HEK293 (cell line): Measurements from ENCODE around the gene GPR62.

Experiments
- CTCF ChIA-PET: fragments of 350-600 bp; formaldehyde crosslinking; extraction: SDS; loops from one replicate; lab custom pipeline; 2021; ENCODE audit warnings: antibody characterized with exemption; lab: Yijun Ruan, JAX
- POLR2A ChIA-PET: fragments of 300-600 bp; formaldehyde crosslinking; extraction: SDS; loops from one replicate; lab custom pipeline; 2020; ENCODE audit warnings: antibody characterized with exemption, inconsistent platforms; lab: Yijun Ruan, JAX
- H3K27ac ChIP-seq: fragments of 200-500 bp; sonication (Bioruptor generic); 2 replicates; pipeline ENCODE4 v1.5.1; 2014; ENCODE audit warnings: low read depth, low read length, control low read depth, inconsistent platforms; ENCODE audit errors: extremely low read depth
- H3K36me3 ChIP-seq, 2 experiments: fragments of 200-500 bp in 1 of 2; sonication (Bioruptor generic) in 1 of 2; 1 replicate in 1 of 2; 2 replicates in 1 of 2; pipeline ENCODE4 v1.5.1; 2014 to 2017; ENCODE audit warnings: inconsistent platforms in 2 of 2, low read length in 2 of 2; ENCODE audit not compliant: control insufficient read depth in 2 of 2, insufficient read depth in 1 of 2
- H3K4me1 ChIP-seq: fragments of 200-500 bp; sonication (Bioruptor generic); 2 replicates; pipeline ENCODE4 v1.5.1; 2014; ENCODE audit warnings: mild to moderate bottlenecking, low read length, inconsistent platforms; ENCODE audit not compliant: control insufficient read depth, insufficient read depth
- H3K4me3 ChIP-seq: 2 replicates; pipeline ENCODE4 v1.5.1; 2011; ENCODE audit warnings: low read depth, mild to moderate bottlenecking, control low read depth, low read length, moderate library complexity
- H3K9me3 ChIP-seq: fragments of 200-500 bp; sonication (Bioruptor generic); 2 replicates; pipeline ENCODE4 v1.5.1; 2014; ENCODE audit warnings: low read depth, low read length, inconsistent platforms; ENCODE audit not compliant: control insufficient read depth, insufficient read depth
- EGR2 ChIP-seq: fragments of 450-650 bp; formaldehyde crosslinking; IDR thresholded peaks from 2 replicates; pipeline ENCODE4 v1.5.1; 2016; ENCODE audit warnings: low read depth, missing biosample characterization, missing genetic modification characterization
- GFI1B ChIP-seq: fragments of 450-650 bp; formaldehyde crosslinking; IDR thresholded peaks from 2 replicates; pipeline ENCODE4 v1.5.1; 2016; ENCODE audit warnings: missing biosample characterization, missing genetic modification characterization
- GLIS1 ChIP-seq: fragments of 450-650 bp; formaldehyde crosslinking; IDR thresholded peaks from 2 replicates; pipeline ENCODE4 v1.5.1; 2016; ENCODE audit warnings: missing biosample characterization, missing genetic modification characterization
- RBAK ChIP-seq: fragments of 450-650 bp; formaldehyde crosslinking; IDR thresholded peaks from 2 replicates; pipeline ENCODE4 v1.5.1; 2016; ENCODE audit warnings: missing biosample characterization, missing genetic modification characterization
- SP3 ChIP-seq: fragments of 450-650 bp; formaldehyde crosslinking; IDR thresholded peaks from 2 replicates; pipeline ENCODE4 v1.5.1; 2016; ENCODE audit warnings: missing biosample characterization, missing genetic modification characterization
- ZFP3 ChIP-seq: fragments of 450-650 bp; formaldehyde crosslinking; IDR thresholded peaks from 2 replicates; pipeline ENCODE4 v1.5.1; 2016; ENCODE audit warnings: low read depth, missing biosample characterization, missing genetic modification characterization
- ZNF16 ChIP-seq: fragments of 450-650 bp; formaldehyde crosslinking; IDR thresholded peaks from 2 replicates; pipeline ENCODE4 v1.5.1; 2016; ENCODE audit warnings: low read depth, missing biosample characterization, missing genetic modification characterization
- ZNF19 ChIP-seq: fragments of 450-650 bp; formaldehyde crosslinking; IDR thresholded peaks from 2 replicates; pipeline ENCODE4; 2016; ENCODE audit warnings: missing biosample characterization, missing genetic modification characterization, low read depth
- ZNF2 ChIP-seq: fragments of 450-650 bp; formaldehyde crosslinking; IDR thresholded peaks from 2 replicates; pipeline ENCODE4 v1.5.1; 2016; ENCODE audit warnings: missing biosample characterization, missing genetic modification characterization
- ZNF366 ChIP-seq: fragments of 450-650 bp; formaldehyde crosslinking; conservative IDR thresholded peaks from 2 replicates; pipeline ENCODE4 v1.5.1; 2016; ENCODE audit warnings: missing biosample characterization, missing genetic modification characterization
- ZNF37A ChIP-seq: fragments of 450-650 bp; IDR thresholded peaks from 2 replicates; pipeline ENCODE4 v1.5.1; 2018; ENCODE audit warnings: missing biosample characterization, missing genetic modification characterization
- ZNF555 ChIP-seq: fragments of 450-650 bp; formaldehyde crosslinking; conservative IDR thresholded peaks from 2 replicates; pipeline ENCODE4 v1.5.1; 2017; ENCODE audit warnings: missing biosample characterization, mild to moderate bottlenecking, missing genetic modification characterization, inconsistent platforms
- ZNF664 ChIP-seq: fragments of 450-650 bp; formaldehyde crosslinking; IDR thresholded peaks from 2 replicates; pipeline ENCODE4 v1.5.1; 2016; ENCODE audit warnings: missing biosample characterization, missing genetic modification characterization
- ZNF704 ChIP-seq: fragments of 450-650 bp; formaldehyde crosslinking; IDR thresholded peaks from 2 replicates; pipeline ENCODE4 v1.5.1; 2016; ENCODE audit warnings: missing biosample characterization, missing genetic modification characterization
- ZNF777 ChIP-seq: fragments of 450-650 bp; formaldehyde crosslinking; IDR thresholded peaks from 2 replicates; pipeline ENCODE4 v1.5.1; 2017; ENCODE audit warnings: missing biosample characterization, missing genetic modification characterization, borderline replicate concordance
- ZNF843 ChIP-seq: fragments of 450-650 bp; formaldehyde crosslinking; IDR thresholded peaks from 2 replicates; pipeline ENCODE4 v1.5.1; 2016; ENCODE audit warnings: missing biosample characterization, missing genetic modification characterization
- TF ChIP-seq, protein P1 (sequence below): fragments of 450-650 bp; formaldehyde crosslinking; conservative IDR thresholded peaks from 2 replicates; pipeline ENCODE4 v1.5.1; 2016; ENCODE audit warnings: low read depth, missing biosample characterization, missing genetic modification characterization
- TF ChIP-seq, protein P2 (sequence below): fragments of 450-650 bp; formaldehyde crosslinking; IDR thresholded peaks from 2 replicates; pipeline ENCODE4 v1.5.1; 2016; ENCODE audit warnings: missing biosample characterization, missing genetic modification characterization, borderline replicate concordance
- TF ChIP-seq, protein P3 (sequence below): fragments of 450-650 bp; formaldehyde crosslinking; IDR thresholded peaks from 2 replicates; pipeline ENCODE4 v1.5.1; 2017; ENCODE audit warnings: missing biosample characterization, missing genetic modification characterization

The GPR62 gene

GRCh38 chr3:51957520-51958205, 2.5 kb downstream of the GPR62 start (continued):
- TF ChIP-seq, protein P1, sequence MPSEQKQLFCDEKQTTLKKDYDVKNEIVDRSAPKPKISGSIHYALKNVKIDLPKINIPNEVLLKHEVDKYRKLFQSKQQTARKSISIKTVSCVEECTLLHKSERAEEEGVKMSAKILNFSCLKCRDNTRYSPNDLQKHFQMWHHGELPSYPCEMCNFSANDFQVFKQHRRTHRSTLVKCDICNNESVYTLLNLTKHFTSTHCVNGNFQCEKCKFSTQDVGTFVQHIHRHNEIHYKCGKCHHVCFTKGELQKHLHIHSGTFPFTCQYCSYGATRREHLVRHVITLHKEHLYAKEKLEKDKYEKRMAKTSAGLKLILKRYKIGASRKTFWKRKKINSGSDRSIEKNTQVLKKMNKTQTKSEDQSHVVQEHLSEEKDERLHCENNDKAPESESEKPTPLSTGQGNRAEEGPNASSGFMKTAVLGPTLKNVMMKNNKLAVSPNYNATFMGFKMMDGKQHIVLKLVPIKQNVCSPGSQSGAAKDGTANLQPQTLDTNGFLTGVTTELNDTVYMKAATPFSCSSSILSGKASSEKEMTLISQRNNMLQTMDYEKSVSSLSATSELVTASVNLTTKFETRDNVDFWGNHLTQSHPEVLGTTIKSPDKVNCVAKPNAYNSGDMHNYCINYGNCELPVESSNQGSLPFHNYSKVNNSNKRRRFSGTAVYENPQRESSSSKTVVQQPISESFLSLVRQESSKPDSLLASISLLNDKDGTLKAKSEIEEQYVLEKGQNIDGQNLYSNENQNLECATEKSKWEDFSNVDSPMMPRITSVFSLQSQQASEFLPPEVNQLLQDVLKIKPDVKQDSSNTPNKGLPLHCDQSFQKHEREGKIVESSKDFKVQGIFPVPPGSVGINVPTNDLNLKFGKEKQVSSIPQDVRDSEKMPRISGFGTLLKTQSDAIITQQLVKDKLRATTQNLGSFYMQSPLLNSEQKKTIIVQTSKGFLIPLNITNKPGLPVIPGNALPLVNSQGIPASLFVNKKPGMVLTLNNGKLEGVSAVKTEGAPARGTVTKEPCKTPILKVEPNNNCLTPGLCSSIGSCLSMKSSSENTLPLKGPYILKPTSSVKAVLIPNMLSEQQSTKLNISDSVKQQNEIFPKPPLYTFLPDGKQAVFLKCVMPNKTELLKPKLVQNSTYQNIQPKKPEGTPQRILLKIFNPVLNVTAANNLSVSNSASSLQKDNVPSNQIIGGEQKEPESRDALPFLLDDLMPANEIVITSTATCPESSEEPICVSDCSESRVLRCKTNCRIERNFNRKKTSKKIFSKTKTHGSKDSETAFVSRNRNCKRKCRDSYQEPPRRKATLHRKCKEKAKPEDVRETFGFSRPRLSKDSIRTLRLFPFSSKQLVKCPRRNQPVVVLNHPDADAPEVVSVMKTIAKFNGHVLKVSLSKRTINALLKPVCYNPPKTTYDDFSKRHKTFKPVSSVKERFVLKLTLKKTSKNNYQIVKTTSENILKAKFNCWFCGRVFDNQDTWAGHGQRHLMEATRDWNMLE (tag by site-specific recombination) = no peak
- TF ChIP-seq ZNF16 (tag by site-specific recombination) = no peak
- no peak for TF ChIP-seq ZNF555

- ChIA-PET POLR2A (no interaction called here), CTCF (interaction anchor here (1.3 to 1.4 kb wide), 2 partner anchors 15 to 17 kb away, joined by 4 read pairs; partner anchors contain the start of genes ABHD14B and RRP9)
- Histone ChIP-seq H3K9me3 (no peaks in the 10 kb centered on the region), H3K4me3 (no peak overlapping the region), H3K4me1 (no peaks in the 10 kb centered on the region), H3K36me3 (peaks cover 0 to 35% of the 10 kb centered on the region in 2 experiments; a peak in 1 of 3 replicates), H3K27ac (no peak overlapping the region)
- TF ChIP-seq ZNF19 (no peak), ZNF366 (tag by site-specific recombination) (0 out of 2 replicates have a peak, but pooled peaks have one; percentile 4), ZNF664 (tag by site-specific recombination) (no peak)
Observed at GRCh38 chr3:51958603-51959521, 3.7 kb downstream of the GPR62 start.

- Histone ChIP-seq H3K27ac (no peak overlapping the region), H3K9me3 (no peaks in the 10 kb centered on the region), H3K4me3 (no peak overlapping the region), H3K4me1 (no peaks in the 10 kb centered on the region), H3K36me3 (peaks cover 0 to 35% of the 10 kb centered on the region in 2 experiments; a peak in 1 of 3 replicates)
- ChIA-PET POLR2A (no interaction called here), CTCF (interaction anchor here (1.3 to 1.4 kb wide), 2 partner anchors 14 to 18 kb away, joined by 4 read pairs; partner anchors contain the start of genes ABHD14B and RRP9)
- no peak for TF ChIP-seq ZNF777 (tag by site-specific recombination)
- TF ChIP-seq ZFP3 (tag by site-specific recombination) = no peak
- TF ChIP-seq ZNF704 (tag by site-specific recombination) = no peak
- TF ChIP-seq EGR2 = no peak
- no peak for TF ChIP-seq ZNF843 (tag by site-specific recombination)
- no peak for TF ChIP-seq ZNF2
- TF ChIP-seq, protein P2, sequence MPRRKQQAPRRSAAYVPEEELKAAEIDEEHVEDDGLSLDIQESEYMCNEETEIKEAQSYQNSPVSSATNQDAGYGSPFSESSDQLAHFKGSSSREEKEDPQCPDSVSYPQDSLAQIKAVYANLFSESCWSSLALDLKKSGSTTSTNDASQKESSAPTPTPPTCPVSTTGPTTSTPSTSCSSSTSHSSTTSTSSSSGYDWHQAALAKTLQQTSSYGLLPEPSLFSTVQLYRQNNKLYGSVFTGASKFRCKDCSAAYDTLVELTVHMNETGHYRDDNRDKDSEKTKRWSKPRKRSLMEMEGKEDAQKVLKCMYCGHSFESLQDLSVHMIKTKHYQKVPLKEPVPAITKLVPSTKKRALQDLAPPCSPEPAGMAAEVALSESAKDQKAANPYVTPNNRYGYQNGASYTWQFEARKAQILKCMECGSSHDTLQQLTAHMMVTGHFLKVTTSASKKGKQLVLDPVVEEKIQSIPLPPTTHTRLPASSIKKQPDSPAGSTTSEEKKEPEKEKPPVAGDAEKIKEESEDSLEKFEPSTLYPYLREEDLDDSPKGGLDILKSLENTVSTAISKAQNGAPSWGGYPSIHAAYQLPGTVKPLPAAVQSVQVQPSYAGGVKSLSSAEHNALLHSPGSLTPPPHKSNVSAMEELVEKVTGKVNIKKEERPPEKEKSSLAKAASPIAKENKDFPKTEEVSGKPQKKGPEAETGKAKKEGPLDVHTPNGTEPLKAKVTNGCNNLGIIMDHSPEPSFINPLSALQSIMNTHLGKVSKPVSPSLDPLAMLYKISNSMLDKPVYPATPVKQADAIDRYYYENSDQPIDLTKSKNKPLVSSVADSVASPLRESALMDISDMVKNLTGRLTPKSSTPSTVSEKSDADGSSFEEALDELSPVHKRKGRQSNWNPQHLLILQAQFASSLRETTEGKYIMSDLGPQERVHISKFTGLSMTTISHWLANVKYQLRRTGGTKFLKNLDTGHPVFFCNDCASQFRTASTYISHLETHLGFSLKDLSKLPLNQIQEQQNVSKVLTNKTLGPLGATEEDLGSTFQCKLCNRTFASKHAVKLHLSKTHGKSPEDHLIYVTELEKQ = no peak
- no peak for TF ChIP-seq GFI1B (tag by site-specific recombination)
- no peak for TF ChIP-seq SP3 (tag by site-specific recombination)
- TF ChIP-seq, protein P3, sequence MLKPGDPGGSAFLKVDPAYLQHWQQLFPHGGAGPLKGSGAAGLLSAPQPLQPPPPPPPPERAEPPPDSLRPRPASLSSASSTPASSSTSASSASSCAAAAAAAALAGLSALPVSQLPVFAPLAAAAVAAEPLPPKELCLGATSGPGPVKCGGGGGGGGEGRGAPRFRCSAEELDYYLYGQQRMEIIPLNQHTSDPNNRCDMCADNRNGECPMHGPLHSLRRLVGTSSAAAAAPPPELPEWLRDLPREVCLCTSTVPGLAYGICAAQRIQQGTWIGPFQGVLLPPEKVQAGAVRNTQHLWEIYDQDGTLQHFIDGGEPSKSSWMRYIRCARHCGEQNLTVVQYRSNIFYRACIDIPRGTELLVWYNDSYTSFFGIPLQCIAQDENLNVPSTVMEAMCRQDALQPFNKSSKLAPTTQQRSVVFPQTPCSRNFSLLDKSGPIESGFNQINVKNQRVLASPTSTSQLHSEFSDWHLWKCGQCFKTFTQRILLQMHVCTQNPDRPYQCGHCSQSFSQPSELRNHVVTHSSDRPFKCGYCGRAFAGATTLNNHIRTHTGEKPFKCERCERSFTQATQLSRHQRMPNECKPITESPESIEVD = no peak
- no peak for TF ChIP-seq ZNF664 (tag by site-specific recombination)
- TF ChIP-seq GLIS1 (tag by site-specific recombination) = no peak
- no peak for TF ChIP-seq ZNF37A
- no peak for TF ChIP-seq RBAK (tag by site-specific recombination)
Observed at GRCh38 chr3:51959651-51960050, 4.5 kb downstream of the GPR62 start.
